Psoas muscle (tissue), 8 donors: ENCODE results near the gene SYT5. TPM values are rescaled to one million over a fixed set of nuclear protein-coding genes. Genes with fewer than 3 reads are reported as not detected.
A peak's percentile ranks its signal among the peaks of the same experiment; 100 is the strongest.

ENCODE experiments used
- ATAC-seq, 4 donors: fragments of 200-7000 bp; cut with Tn5 transposase; one replicate each; pipeline ENCODE4 v1.9.1; 2020; ENCODE audit warnings: moderate library complexity in 3 of 4, mild to moderate bottlenecking in 2 of 4
- DNase-seq, 2 donors: peaks; one replicate each; pipeline ENCODE4 v3.0.0-alpha.2; 2020
- H3K27ac ChIP-seq: fragments of 200-600 bp; one replicate; pipeline ENCODE4 v1.8.0; 2022
- H3K27me3 ChIP-seq, 3 donors: fragments of 200-600 bp in 1 of 3; one replicate each; pipeline versions ENCODE4 v1.6.1 to v1.8.0; 2013 to 2022; ENCODE audit warnings: low read length in 2 of 3, mild to moderate bottlenecking in 2 of 3, moderate library complexity in 1 of 3; ENCODE audit not compliant: insufficient read depth in 3 of 3
- H3K36me3 ChIP-seq, 2 donors: fragments of 200-600 bp in 1 of 2; one replicate each; pipeline versions ENCODE4 v1.6.1 to v1.8.0; 2013 to 2022; ENCODE audit warnings: low read depth in 1 of 2, mild to moderate bottlenecking in 1 of 2, moderate library complexity in 1 of 2; ENCODE audit not compliant: insufficient read depth in 1 of 2
- H3K4me1 ChIP-seq: fragments of 200-600 bp; one replicate; pipeline ENCODE4 v1.8.0; 2022
- H3K4me3 ChIP-seq: fragments of 200-600 bp; one replicate; pipeline ENCODE4 v1.8.0; 2022; ENCODE audit warnings: mild to moderate bottlenecking
- H3K9me3 ChIP-seq: fragments of 200-600 bp; one replicate; pipeline ENCODE4 v1.8.0; 2022
- WGBS, 3 donors: extraction: QIAGEN DNeasy Blood & Tissue Kit; methylation state at CpG; one replicate each; pipeline versions ENCODE4 v1.1.6 to v1.1.7; 2013; 5-methylcytosine and 5-hydroxymethylcytosine counted together
- intact Hi-C, 2 donors: fragments of 100-400 bp; cut with DNase I; formaldehyde crosslinking; loops; one replicate each; pipeline versions ENCODE4 v1.11.0 to v1.14.2; 2022
- polyA plus RNA-seq, 3 donors: library from polyadenylated mRNA; stranded (reverse); fragments of 200-250 nt; gene quantifications; one replicate each; pipeline ENCODE4 v1.2.3, GENCODE V29; 2013
- total RNA-seq, 4 donors: library from RNA; stranded (reverse); fragmentation: NEBNext Ultra II Directional in 2 of 4; extraction: Animal tissue kit (Norgen Biotek cat#: 25700) in 2 of 4; gene quantifications; one replicate each; pipeline versions ENCODE4 v1.2.1 to v1.2.4, GENCODE V29; 2021 to 2023
- TF ChIP-seq, protein P1 (sequence below): fragments of 200-600 bp; IDR thresholded peaks from one replicate; pipeline ENCODE4 v1.8.0; 2022; ENCODE audit warnings: antibody characterized with exemption
- donor health status: healthy with polysubstance abuse.
- donor health status: DM: no; HTN: no; CAD: no; lungs with moderate emphysema.
- donor health status: Bipolar disorder and iron deficiency.
- donor health status: healthy.
- donor health status: DM: yes; HTN: yes; CAD: no.
- donor health status: DM: no; HTN: no; CAD: no.
- donor health status: DM: no; HTN: no; CAD: no.
- donor health status: DM: yes; HTN: yes; CAD: no.

The SYT5 gene
- total and polyA plus RNA-seq, 7 donors: 0.03 to 0.13 TPM; not detected in 5

DNA sequence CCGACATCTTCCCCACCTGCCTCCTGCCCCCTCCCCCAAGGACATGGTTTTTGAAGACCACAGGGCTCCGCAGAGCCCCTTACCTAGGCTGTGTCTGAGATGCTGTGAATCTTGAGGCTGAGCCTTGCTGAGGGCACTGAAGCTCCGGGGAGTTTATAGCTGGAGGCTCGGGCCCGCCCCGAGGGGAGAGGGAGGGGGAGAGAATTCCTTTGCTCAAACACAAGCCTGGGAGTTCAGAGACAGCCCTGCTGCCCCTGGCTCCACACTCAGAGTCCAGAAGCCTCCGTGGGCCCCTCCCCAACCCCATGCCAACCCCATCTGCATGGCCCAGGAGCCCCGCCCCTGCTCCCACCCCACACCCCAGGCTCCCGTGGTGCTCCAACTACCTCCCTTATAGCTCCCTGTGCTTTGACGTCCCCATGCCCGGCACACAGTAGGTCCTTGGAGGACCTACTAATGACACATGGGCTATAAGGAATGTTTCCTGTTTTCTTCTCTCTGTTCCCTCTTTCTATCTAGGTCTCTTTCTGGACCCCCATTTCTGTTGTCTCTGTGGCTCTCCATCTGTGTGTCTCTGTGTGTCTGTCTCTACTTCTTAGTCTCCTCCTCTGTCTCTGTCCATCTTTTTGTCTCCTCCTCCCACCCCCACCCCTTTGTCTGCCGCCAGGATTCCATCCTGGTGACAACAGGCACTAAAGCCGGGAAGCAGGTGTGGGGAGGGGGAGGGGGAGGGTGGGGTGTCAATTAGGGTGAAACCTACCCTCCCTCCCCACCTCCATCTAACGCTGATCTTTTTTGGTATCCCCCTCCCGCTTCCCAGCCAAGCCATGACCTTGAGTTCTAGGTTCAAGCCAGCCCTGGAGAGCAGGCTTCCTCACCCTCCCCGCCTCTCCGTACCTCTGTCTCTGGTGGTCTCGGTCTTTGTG is 30.7 kb downstream of the SYT5 start, which contains the start of gene TNNT1:
TNNT1 (minus strand) TSS at position 129 of the 926 bp plus-strand sequence. CDS start 2,049 bp downstream, outside the sequence.
- ATAC-seq (peak; percentile 63 to 68 (median 65)), DNase-seq (peak; percentile 66 to 85)
- 5 to 8% (median 6%) methylated on average over 17 to 18 of the region's 18 CpGs for WGBS, 3 donors
- H3K4me3 ChIP-seq: peak within 1 kb of the TSS; percentile 64
- H3K27ac ChIP-seq: peak within 1 kb of the TSS; percentile 82
- intact Hi-C loops: loop anchor here in 1 of 2 donors (10.0 kb wide), 1 partner anchor 355 kb away; no protein-coding TSS in a partner anchor
- peaks cover 0 to 27% (median 9%) of the 10 kb centered on the region in 3 donors for H3K27me3 ChIP-seq
- no peaks in the 10 kb centered on the region for H3K9me3 ChIP-seq
- H3K36me3 ChIP-seq: no peaks in the 10 kb centered on the region
- H3K4me1 ChIP-seq: no peaks in the 10 kb centered on the region
- TF ChIP-seq, protein P1, sequence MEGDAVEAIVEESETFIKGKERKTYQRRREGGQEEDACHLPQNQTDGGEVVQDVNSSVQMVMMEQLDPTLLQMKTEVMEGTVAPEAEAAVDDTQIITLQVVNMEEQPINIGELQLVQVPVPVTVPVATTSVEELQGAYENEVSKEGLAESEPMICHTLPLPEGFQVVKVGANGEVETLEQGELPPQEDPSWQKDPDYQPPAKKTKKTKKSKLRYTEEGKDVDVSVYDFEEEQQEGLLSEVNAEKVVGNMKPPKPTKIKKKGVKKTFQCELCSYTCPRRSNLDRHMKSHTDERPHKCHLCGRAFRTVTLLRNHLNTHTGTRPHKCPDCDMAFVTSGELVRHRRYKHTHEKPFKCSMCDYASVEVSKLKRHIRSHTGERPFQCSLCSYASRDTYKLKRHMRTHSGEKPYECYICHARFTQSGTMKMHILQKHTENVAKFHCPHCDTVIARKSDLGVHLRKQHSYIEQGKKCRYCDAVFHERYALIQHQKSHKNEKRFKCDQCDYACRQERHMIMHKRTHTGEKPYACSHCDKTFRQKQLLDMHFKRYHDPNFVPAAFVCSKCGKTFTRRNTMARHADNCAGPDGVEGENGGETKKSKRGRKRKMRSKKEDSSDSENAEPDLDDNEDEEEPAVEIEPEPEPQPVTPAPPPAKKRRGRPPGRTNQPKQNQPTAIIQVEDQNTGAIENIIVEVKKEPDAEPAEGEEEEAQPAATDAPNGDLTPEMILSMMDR: no peak

GRCh38 chr19:55147545-55148251 is 32.4 kb downstream of the SYT5 start:
- Histone ChIP-seq H3K9me3 (no peaks in the 10 kb centered on the region), H3K27me3 (peaks cover 0 to 37% (median 9%) of the 10 kb centered on the region in 3 donors), H3K36me3 (no peaks in the 10 kb centered on the region), H3K4me3 (peak overlapping the region; percentile 64), H3K4me1 (no peaks in the 10 kb centered on the region), H3K27ac (peak overlapping the region; percentile 82)
- peak; percentile 71 to 79 (median 74) for ATAC-seq
- intact Hi-C loops: loop anchor here in 1 of 2 donors (10.0 kb wide), 1 partner anchor 357 kb away; no protein-coding TSS in a partner anchor
- TF ChIP-seq, protein P1: no peak
- peak; percentile 67 to 85 for DNase-seq
- WGBS, 3 donors: 4 to 13% (median 8%) methylated on average over 8 to 9 of the region's 9 CpGs

GRCh38 chr19:55146705-55147273 is 33.3 kb downstream of the SYT5 start:
- no peaks in the 10 kb centered on the region for H3K36me3 ChIP-seq
- no peaks in the 10 kb centered on the region for H3K9me3 ChIP-seq
- H3K27me3 ChIP-seq: peaks cover 0 to 46% (median 9%) of the 10 kb centered on the region in 3 donors
- H3K4me3 ChIP-seq: peak overlapping the region; percentile 68
- no peaks in the 10 kb centered on the region for H3K4me1 ChIP-seq
- WGBS, 3 donors: 0 to 6% (median 4%) methylated on average over 22 to 27 of the region's 27 CpGs
- DNase-seq: peak in 1 of 2 donors; percentile 56
- TF ChIP-seq, protein P1: no peak
- H3K27ac ChIP-seq: peak overlapping the region; percentile 42
- intact Hi-C loops: loop anchor here in 1 of 2 donors (10.0 kb wide), 1 partner anchor 358 kb away; no protein-coding TSS in a partner anchor
- ATAC-seq: peak in 2 of 4 donors; percentile 4 to 28

- peak overlapping the region; percentile 46 for H3K27ac ChIP-seq
- ATAC-seq (peak in 1 of 4 donors; percentile 29), DNase-seq (no peak)
- 5 to 8% (median 8%) methylated on average over 16 to 41 of the region's 41 CpGs for WGBS, 3 donors
- H3K4me1 ChIP-seq: no peaks in the 10 kb centered on the region
- peaks cover 0 to 49% (median 9%) of the 10 kb centered on the region in 3 donors for H3K27me3 ChIP-seq
- TF ChIP-seq, protein P1: peak; percentile 36
- H3K36me3 ChIP-seq: no peaks in the 10 kb centered on the region
- H3K9me3 ChIP-seq: no peaks in the 10 kb centered on the region
- intact Hi-C loops: loop anchor here in 1 of 2 donors (10.0 kb wide), 1 partner anchor 359 kb away; no protein-coding TSS in a partner anchor
- H3K4me3 ChIP-seq: peak overlapping the region; percentile 68
Measured at GRCh38 chr19:55146078-55146704, 33.9 kb downstream of the SYT5 start.
